Esophagus muscularis mucosa (tissue), 4 donors: ENCODE measurements around the gene OGA.

ENCODE experiments used
- CTCF ChIP-seq, 3 experiments: fragments of 200-600 bp in 2 of 3; fragments of 450-650 bp in 1 of 3; sonication (generic) in 2 of 3; IDR thresholded peaks; one replicate each; pipeline ENCODE4 v1.5.1; 2017 to 2019; ENCODE audit warnings: antibody characterized with exemption in 3 of 3, mild to moderate bottlenecking in 2 of 3, moderate library complexity in 1 of 3
- EP300 ChIP-seq: sonication (generic); formaldehyde crosslinking; IDR thresholded peaks from one replicate; pipeline ENCODE4 v1.6.1; 2017; ENCODE audit warnings: antibody characterized with exemption
- POLR2A ChIP-seq: fragments of 450-650 bp; IDR thresholded peaks from one replicate; pipeline ENCODE4 v1.6.1; 2017; ENCODE audit warnings: antibody characterized with exemption, moderate library complexity, mild to moderate bottlenecking, low read depth

DNA sequence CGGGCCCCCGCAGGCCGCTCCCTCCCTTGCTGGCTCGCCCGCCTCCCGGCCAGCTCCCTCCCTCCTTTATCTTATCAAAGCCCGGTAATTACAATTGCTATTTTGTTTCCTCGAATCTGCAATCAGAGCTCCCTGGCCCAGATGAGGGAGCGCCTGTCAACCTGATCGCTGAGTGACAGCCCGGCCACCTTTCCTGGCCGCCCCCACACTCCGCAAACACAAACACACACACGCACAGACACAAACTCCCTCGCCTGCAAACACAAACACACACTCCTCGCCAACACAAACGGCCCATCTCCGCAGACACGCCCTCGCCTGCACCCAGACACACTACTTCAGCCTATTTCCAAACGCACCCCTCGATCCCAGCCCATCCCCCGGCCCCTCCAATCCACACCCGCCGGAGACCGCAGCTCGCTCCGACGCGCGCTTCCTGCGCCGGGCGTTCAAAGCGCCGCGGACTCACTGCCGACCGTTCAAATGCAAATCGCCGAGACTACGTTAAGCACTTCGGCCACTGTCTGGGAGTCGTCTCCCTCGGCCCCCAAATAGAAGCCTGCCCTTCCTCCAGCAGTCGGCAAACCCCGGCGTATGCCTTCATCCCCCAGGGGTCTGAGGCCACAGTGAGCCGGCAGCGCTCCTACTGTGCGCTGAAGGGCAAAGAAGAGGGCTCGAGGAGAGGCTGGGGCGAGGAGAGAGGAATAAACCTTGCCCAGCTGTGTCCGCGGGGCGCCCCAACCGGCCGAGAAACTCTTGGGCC lies 39.3 kb downstream of the OGA start:
- no peak for TF ChIP-seq POLR2A
- TF ChIP-seq CTCF (IDR thresholded peaks at IDR 0.05): no peak
- TF ChIP-seq EP300: no peak
